Natural killer cell (primary cell): ENCODE results near the gene TMEM135. TPM values are rescaled to one million over a fixed set of nuclear protein-coding genes. Genes with fewer than 3 reads are reported as not detected.

ENCODE experiments used
- ATAC-seq, 3 donors: fragments of 150-1000 bp in 2 of 3; fragments of 200-7000 bp in 1 of 3; cut with Tn5 transposase; 1 replicate in 1 of 3; 2 replicates in 2 of 3; pipeline ENCODE4 v1.10.0; 2021; ENCODE audit warnings: mild to moderate bottlenecking in 2 of 3, moderate library complexity in 2 of 3
- DNase-seq, 2 donors: peaks; one replicate each; pipeline versions ENCODE4 v3.0.0 to v3.0.0-alpha.2; 2013 to 2021; ENCODE audit warnings: mixed read lengths in 1 of 2
- H3K27ac ChIP-seq: one replicate; pipeline ENCODE4 v1.5.1; 2013; ENCODE audit warnings: mild to moderate bottlenecking, low read length
- H3K27me3 ChIP-seq: one replicate; pipeline ENCODE4 v1.6.1; 2013; ENCODE audit warnings: low read length; ENCODE audit not compliant: control insufficient read depth, insufficient read depth
- H3K36me3 ChIP-seq: one replicate; pipeline ENCODE4 v1.6.1; 2013; ENCODE audit warnings: low read length; ENCODE audit not compliant: control insufficient read depth, insufficient read depth
- H3K4me1 ChIP-seq: one replicate; pipeline ENCODE4 v1.6.1; 2013; ENCODE audit warnings: low read length; ENCODE audit not compliant: control insufficient read depth, insufficient read depth
- H3K4me3 ChIP-seq: one replicate; pipeline ENCODE4 v1.5.1; 2013; ENCODE audit warnings: low read length
- H3K9me3 ChIP-seq: one replicate; pipeline ENCODE4 v1.6.1; 2013; ENCODE audit warnings: low read length; ENCODE audit not compliant: control insufficient read depth, insufficient read depth
- H3K27ac Mint-ChIP-seq, 2 donors: one replicate each; pipeline ENCODE4 v1.8.0; 2022; ENCODE audit warnings: mild to moderate bottlenecking in 2 of 2, mixed read lengths in 2 of 2, moderate library complexity in 1 of 2
- H3K27me3 Mint-ChIP-seq, 2 donors: one replicate each; pipeline ENCODE4 v1.8.0; 2022; ENCODE audit warnings: low read depth in 2 of 2, mixed read lengths in 2 of 2
- H3K36me3 Mint-ChIP-seq: one replicate; pipeline ENCODE4 v1.8.0; 2022; ENCODE audit warnings: mixed read lengths
- H3K4me1 Mint-ChIP-seq, 2 donors: one replicate each; pipeline ENCODE4 v1.8.0; 2022; ENCODE audit warnings: mixed read lengths in 2 of 2
- H3K4me3 Mint-ChIP-seq: one replicate; pipeline ENCODE4 v1.8.0; 2022; ENCODE audit warnings: mild to moderate bottlenecking, moderate library complexity, mixed read lengths
- H3K9me3 Mint-ChIP-seq, 2 donors: one replicate each; pipeline ENCODE4 v1.8.0; 2022; ENCODE audit warnings: mixed read lengths in 2 of 2
- WGBS: methylation state at CpG from one replicate; pipeline ENCODE4 v1.1.7; 2013; ENCODE audit warnings: missing lambda C conversion rate; ENCODE audit not compliant: insufficient coverage; 5-methylcytosine and 5-hydroxymethylcytosine counted together
- intact Hi-C: fragments of 100-400 bp; cut with micrococcal nuclease; formaldehyde crosslinking; loops from one replicate; pipeline ENCODE4 v1.14.2; 2022
- total RNA-seq, 4 donors: library from RNA; stranded (reverse); fragments of 120-200 nt in 1 of 4; gene quantifications; one replicate each; pipeline versions ENCODE4 v1.2.3 to v1.2.4, GENCODE V29; 2013 to 2022
- TF ChIP-seq, protein P1 (sequence below): fragments of 200-600 bp; IDR thresholded peaks from one replicate; pipeline ENCODE4 v1.8.0; 2022; ENCODE audit warnings: antibody characterized with exemption

Gene TMEM135
- total RNA-seq, 3 donors from 2014 or later (not counting 1 experiment from before 2014, with no cell fraction given): 18.8 to 42.0 (median 36.1) TPM

DNA sequence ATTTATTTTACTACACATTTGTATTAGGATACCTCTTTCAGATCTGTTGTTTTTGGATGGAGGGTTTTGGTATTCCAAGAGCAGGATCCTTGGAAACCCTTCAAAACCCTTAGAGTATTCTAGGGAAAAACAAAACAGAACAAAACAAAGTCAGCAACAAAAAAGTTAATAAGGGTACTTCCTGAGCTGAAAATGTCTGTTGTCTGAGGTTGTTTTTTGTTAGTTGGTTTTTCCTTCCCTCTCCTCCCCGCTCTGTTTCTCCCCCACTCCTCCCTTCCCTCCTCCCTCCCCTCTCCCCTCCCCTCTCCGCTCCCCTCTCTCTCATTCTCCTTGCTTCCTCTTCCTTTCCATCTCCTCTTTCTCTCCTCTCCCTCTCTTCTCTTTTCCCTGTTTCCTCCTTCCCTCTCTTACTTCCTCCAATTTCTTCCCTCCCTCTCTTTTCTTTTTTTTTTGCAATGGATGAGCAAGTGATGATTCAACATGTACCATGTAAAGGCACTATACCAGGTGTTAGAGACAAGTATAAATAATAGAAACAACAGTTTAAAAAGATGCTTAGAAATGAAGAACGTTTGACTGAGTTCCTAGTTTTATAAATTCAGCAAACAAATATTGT is 160.6 kb downstream of the TMEM135 start:
- TF ChIP-seq, protein P1, sequence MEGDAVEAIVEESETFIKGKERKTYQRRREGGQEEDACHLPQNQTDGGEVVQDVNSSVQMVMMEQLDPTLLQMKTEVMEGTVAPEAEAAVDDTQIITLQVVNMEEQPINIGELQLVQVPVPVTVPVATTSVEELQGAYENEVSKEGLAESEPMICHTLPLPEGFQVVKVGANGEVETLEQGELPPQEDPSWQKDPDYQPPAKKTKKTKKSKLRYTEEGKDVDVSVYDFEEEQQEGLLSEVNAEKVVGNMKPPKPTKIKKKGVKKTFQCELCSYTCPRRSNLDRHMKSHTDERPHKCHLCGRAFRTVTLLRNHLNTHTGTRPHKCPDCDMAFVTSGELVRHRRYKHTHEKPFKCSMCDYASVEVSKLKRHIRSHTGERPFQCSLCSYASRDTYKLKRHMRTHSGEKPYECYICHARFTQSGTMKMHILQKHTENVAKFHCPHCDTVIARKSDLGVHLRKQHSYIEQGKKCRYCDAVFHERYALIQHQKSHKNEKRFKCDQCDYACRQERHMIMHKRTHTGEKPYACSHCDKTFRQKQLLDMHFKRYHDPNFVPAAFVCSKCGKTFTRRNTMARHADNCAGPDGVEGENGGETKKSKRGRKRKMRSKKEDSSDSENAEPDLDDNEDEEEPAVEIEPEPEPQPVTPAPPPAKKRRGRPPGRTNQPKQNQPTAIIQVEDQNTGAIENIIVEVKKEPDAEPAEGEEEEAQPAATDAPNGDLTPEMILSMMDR: no peak
- intact Hi-C loops: no loop called here

DNA sequence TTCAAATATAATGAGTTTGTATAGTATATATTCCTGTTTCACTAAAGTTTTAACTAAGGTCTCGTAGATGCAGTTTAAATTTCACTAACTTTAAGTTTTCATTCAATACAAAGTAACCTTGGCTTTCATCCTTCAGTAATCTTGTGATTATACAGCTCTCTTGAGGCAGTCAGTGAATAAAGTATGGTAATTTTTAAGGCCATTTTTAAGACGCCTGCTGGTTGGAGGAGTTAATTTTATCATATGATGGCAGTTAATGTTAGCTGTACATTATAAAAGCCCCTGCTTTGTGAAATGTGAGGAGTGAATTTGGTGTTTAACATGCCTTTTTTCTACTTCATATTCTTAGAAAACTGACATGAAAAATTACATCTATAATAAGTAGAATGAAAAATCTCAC is 163.6 kb downstream of the TMEM135 start:
- ATAC-seq: no peak
- 100% methylated on average over 1 of the region's 2 CpGs for WGBS

More for the DNA sequence above, 160.6 kb downstream of the TMEM135 start:
- ATAC-seq (no peak), DNase-seq (no peak)
- H3K4me3 ChIP-seq: no peak overlapping the region
- Mint-ChIP-seq H3K27me3 (no peaks in the 10 kb centered on the region), H3K36me3 (no peaks in the 10 kb centered on the region), H3K4me3 (no peak overlapping the region), H3K9me3 (no peaks in the 10 kb centered on the region), H3K4me1 (peaks cover 0 to 10% of the 10 kb centered on the region in 2 donors), H3K27ac (no peak overlapping the region)
- no peak overlapping the region for H3K27ac ChIP-seq
- H3K9me3 ChIP-seq: no peaks in the 10 kb centered on the region
- H3K27me3 ChIP-seq: no peaks in the 10 kb centered on the region
- no peaks in the 10 kb centered on the region for H3K4me1 ChIP-seq
- no peaks in the 10 kb centered on the region for H3K36me3 ChIP-seq
- WGBS: 94% methylated on average over 2 of the region's 3 CpGs

DNA sequence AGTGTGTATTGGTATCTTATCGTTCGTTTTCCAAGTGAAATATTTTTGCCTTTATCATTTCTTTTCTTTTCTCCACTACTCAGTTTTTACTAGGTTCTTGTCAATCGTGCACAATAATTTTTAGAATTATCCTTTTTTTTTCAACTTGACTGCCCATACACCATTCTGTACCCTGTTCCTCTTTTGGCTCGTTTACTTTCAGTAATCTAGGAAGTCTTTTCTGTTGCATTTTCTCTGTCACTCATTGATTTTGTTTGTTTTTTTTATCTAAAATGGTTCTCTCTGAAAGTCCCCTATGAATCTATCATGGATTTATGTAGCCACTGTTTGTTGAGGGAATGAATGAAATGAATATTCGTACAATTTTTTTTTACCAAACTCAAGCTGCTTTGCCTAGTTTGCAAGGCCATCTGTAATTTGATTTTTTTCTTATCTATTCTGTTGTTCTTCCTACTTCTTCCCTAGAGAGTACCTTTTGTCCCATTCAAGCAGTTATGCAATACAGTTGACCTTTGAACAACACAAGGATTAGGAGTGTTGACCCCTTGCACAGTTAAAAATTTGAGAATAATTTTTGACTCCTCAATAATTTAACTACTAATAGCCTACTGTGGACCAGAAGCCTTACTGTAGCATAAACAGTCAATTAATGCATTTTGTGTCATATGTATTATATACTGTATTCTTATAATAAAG is 166.3 kb downstream of the TMEM135 start:
- ATAC-seq: no peak
- Histone ChIP-seq H3K9me3 (no peaks in the 10 kb centered on the region), H3K27ac (no peak overlapping the region), H3K4me1 (no peaks in the 10 kb centered on the region), H3K27me3 (no peaks in the 10 kb centered on the region), H3K4me3 (no peak overlapping the region), H3K36me3 (no peaks in the 10 kb centered on the region)
- TF ChIP-seq, protein P1: no peak
- Mint-ChIP-seq H3K36me3 (peaks cover 6% of the 10 kb centered on the region), H3K27ac (no peak overlapping the region), H3K27me3 (no peaks in the 10 kb centered on the region), H3K9me3 (peaks cover 0 to 4% of the 10 kb centered on the region in 2 donors), H3K4me3 (no peak overlapping the region), H3K4me1 (peaks cover 0 to 5% of the 10 kb centered on the region in 2 donors)
- no peak for DNase-seq
- intact Hi-C loops: no loop called here
- 95% methylated on average over 4 of the region's 5 CpGs for WGBS

More for the DNA sequence above, 163.6 kb downstream of the TMEM135 start:
- H3K9me3 Mint-ChIP-seq: no peaks in the 10 kb centered on the region
- H3K36me3 Mint-ChIP-seq: no peaks in the 10 kb centered on the region
- Histone ChIP-seq H3K27ac (no peak overlapping the region), H3K36me3 (no peaks in the 10 kb centered on the region), H3K27me3 (no peaks in the 10 kb centered on the region), H3K4me1 (no peaks in the 10 kb centered on the region), H3K9me3 (no peaks in the 10 kb centered on the region), H3K4me3 (no peak overlapping the region)
- no peak for DNase-seq
- TF ChIP-seq, protein P1: no peak
- no peak overlapping the region for H3K27ac Mint-ChIP-seq
- peaks cover 0 to 11% of the 10 kb centered on the region in 2 donors for H3K4me1 Mint-ChIP-seq
- no peaks in the 10 kb centered on the region for H3K27me3 Mint-ChIP-seq
- intact Hi-C loops: no loop called here
- no peak overlapping the region for H3K4me3 Mint-ChIP-seq
